ENCODE measurements around the gene CASP4.
"Not testable (repeated sequence)": the region's sequence is repeated elsewhere in the genome, so short reads cannot be mapped to it uniquely, and the experiment has no call there.

The CASP4 gene

DNA sequence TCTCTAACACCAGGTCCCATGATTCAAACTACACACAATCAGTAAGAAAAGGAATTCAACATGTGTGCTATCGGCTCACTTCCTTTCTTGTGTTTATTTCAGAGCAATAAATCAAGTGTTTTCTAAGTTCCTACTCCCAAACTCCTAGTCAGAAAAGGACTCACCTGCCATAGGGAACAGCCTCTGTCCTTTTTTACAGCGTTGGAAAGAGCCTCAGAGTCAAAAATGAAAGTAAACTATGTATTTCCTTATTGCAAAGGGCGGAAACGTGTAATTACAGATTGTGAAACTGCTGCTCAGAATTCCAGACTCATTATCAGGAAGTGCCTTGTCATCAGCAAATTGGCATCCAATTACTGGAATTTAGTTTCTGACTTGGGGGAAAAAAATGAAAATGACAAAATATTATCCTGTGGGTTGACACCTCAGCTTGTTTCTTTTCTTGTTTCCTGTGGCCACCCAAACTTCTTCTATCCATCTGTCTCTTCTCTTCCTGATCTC lies at the start of gene CASP4:
CASP4 (minus strand) TSS at position 220 of the 501 bp plus-strand sequence; CDS start at position 171, 49 bp downstream.
- H3K27ac Mint-ChIP-seq, result peak within 1 kb of the TSS; percentile 95
- peaks cover 21% of the 10 kb centered on the region for H3K9me3 Mint-ChIP-seq
- H3K27me3 Mint-ChIP-seq, result no peaks in the 10 kb centered on the region
- H3K4me3 Mint-ChIP-seq, result peak within 1 kb of the TSS; percentile 96
- H3K4me1 Mint-ChIP-seq (ENCODE audit: low read depth), result peaks cover 41% of the 10 kb centered on the region
- H3K36me3 Mint-ChIP-seq (ENCODE audit: low read depth), result peaks cover 39% of the 10 kb centered on the region

- Mint-ChIP-seq H3K4me3 (no peak overlapping the region), H3K27ac (no peak overlapping the region), H3K36me3 (ENCODE audit: low read depth) (no peaks in the 10 kb centered on the region), H3K9me3 (no peaks in the 10 kb centered on the region), H3K27me3 (no peaks in the 10 kb centered on the region), H3K4me1 (ENCODE audit: low read depth) (no peaks in the 10 kb centered on the region)
These were observed 39.1 kb upstream of the CASP4 start for GRCh38 chr11:105007463-105007862.

- no peaks in the 10 kb centered on the region for H3K36me3 Mint-ChIP-seq (ENCODE audit: low read depth)
These were observed 37.1 kb upstream of the CASP4 start for GRCh38 chr11:105005451-105005845.

GRCh38 chr11:105004021-105004420 lies 35.6 kb upstream of the CASP4 start:
- no peaks in the 10 kb centered on the region for H3K27me3 Mint-ChIP-seq

More at GRCh38 chr11:105005451-105005845, 37.1 kb upstream of the CASP4 start:
- H3K9me3 Mint-ChIP-seq, result no peaks in the 10 kb centered on the region
- no peaks in the 10 kb centered on the region for H3K27me3 Mint-ChIP-seq
- H3K4me1 Mint-ChIP-seq (ENCODE audit: low read depth), result peaks cover 5% of the 10 kb centered on the region
- H3K27ac Mint-ChIP-seq, result no peak overlapping the region
- H3K4me3 Mint-ChIP-seq, result no peak overlapping the region

DNA sequence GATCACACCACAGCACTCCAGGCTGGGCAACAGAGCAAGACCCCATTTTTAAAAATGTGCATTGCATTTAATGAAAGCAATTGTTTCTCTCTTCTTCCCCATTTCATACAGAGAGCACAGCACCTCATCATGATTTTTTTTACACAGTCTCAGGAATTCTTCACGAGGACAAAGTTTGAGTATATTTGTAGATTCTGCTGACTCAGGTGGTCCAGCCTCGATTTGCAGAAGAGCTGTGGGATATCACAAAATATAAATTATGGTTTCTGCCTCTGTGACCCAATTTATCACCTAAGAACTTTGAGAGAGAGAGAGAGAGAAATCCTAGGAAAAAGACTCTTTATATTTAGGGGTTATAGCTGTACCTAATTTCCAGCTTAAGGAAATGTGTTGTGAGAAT lies 34.8 kb upstream of the CASP4 start:
- peaks cover 5% of the 10 kb centered on the region for H3K4me1 Mint-ChIP-seq (ENCODE audit: low read depth)
- no peaks in the 10 kb centered on the region for H3K27me3 Mint-ChIP-seq
- no peaks in the 10 kb centered on the region for H3K36me3 Mint-ChIP-seq (ENCODE audit: low read depth)

More at GRCh38 chr11:105004021-105004420, 35.6 kb upstream of the CASP4 start:
- Mint-ChIP-seq H3K4me1 (ENCODE audit: low read depth) (peaks cover 5% of the 10 kb centered on the region), H3K4me3 (no peak overlapping the region), H3K27ac (no peak overlapping the region), H3K9me3 (no peaks in the 10 kb centered on the region), H3K36me3 (ENCODE audit: low read depth) (no peaks in the 10 kb centered on the region)

DNA sequence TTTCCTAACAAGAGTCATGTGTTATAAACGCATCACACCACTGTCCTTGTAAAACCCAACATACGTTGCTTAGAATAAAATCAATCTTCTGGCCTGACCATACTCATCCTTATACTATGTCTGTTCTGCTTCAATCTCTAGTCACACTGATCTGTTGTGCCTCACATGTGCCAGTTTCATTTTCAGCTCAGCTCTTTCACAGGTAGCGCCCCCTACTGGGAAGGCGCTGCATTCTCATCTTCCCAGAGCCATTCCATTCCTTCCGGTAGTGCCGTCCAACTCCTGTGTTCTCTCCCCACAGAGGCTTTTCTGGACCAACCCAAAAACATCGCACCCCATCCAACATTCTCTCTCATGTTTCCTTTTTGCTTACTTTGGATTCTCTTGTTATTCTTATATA lies 32.4 kb upstream of the CASP4 start:
- peak overlapping the region; percentile 9 for H3K27ac Mint-ChIP-seq
- no peaks in the 10 kb centered on the region for H3K27me3 Mint-ChIP-seq
- H3K36me3 Mint-ChIP-seq (ENCODE audit: low read depth), result no peaks in the 10 kb centered on the region
- H3K9me3 Mint-ChIP-seq, result no peaks in the 10 kb centered on the region
- H3K4me3 Mint-ChIP-seq, result no peak overlapping the region
- peaks cover 5% of the 10 kb centered on the region for H3K4me1 Mint-ChIP-seq (ENCODE audit: low read depth)

More for the DNA sequence above, 34.8 kb upstream of the CASP4 start:
- Mint-ChIP-seq H3K4me3 (no peak overlapping the region), H3K9me3 (no peaks in the 10 kb centered on the region), H3K27ac (no peak overlapping the region)

- no peaks in the 10 kb centered on the region for H3K36me3 Mint-ChIP-seq (ENCODE audit: low read depth)
- H3K4me3 Mint-ChIP-seq, result no peak overlapping the region
- peaks cover 5% of the 10 kb centered on the region for H3K4me1 Mint-ChIP-seq (ENCODE audit: low read depth)
- no peaks in the 10 kb centered on the region for H3K9me3 Mint-ChIP-seq
- H3K27me3 Mint-ChIP-seq, result no peaks in the 10 kb centered on the region
- H3K27ac Mint-ChIP-seq, result no peak overlapping the region
These were observed 31.8 kb upstream of the CASP4 start for GRCh38 chr11:105000167-105000566.

- H3K9me3 Mint-ChIP-seq, result no peaks in the 10 kb centered on the region
- no peak overlapping the region for H3K27ac Mint-ChIP-seq
- H3K4me1 Mint-ChIP-seq (ENCODE audit: low read depth), result peaks cover 5% of the 10 kb centered on the region
- H3K27me3 Mint-ChIP-seq, result no peaks in the 10 kb centered on the region
- no peaks in the 10 kb centered on the region for H3K36me3 Mint-ChIP-seq (ENCODE audit: low read depth)
- H3K4me3 Mint-ChIP-seq, result no peak overlapping the region
These were observed 31.3 kb upstream of the CASP4 start for GRCh38 chr11:104999721-105000120.

DNA sequence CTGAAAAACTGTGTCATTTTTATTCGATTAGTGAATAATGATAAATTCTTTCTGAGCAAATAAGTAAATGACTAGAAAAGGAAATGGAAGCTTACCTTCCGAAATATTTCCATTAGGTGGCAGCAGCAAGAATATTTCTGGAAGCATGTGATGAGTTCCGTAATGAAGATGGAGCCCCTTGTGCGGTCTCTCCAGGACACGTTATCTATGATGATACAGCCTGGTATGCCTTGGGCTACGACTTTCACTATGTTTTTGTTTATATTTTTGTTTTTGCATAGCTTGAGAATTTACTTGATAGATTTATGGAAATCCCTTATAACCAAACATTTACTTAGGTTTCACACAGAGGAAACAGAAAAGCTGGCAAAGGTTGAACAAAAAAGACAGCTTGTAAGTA lies 28.9 kb upstream of the CASP4 start:
- H3K9me3 Mint-ChIP-seq, result no peaks in the 10 kb centered on the region
- H3K4me3 Mint-ChIP-seq, result no peak overlapping the region
- no peaks in the 10 kb centered on the region for H3K27me3 Mint-ChIP-seq
- peaks cover 5% of the 10 kb centered on the region for H3K4me1 Mint-ChIP-seq (ENCODE audit: low read depth)
- H3K36me3 Mint-ChIP-seq (ENCODE audit: low read depth), result no peaks in the 10 kb centered on the region
- H3K27ac Mint-ChIP-seq, result no peak overlapping the region

DNA sequence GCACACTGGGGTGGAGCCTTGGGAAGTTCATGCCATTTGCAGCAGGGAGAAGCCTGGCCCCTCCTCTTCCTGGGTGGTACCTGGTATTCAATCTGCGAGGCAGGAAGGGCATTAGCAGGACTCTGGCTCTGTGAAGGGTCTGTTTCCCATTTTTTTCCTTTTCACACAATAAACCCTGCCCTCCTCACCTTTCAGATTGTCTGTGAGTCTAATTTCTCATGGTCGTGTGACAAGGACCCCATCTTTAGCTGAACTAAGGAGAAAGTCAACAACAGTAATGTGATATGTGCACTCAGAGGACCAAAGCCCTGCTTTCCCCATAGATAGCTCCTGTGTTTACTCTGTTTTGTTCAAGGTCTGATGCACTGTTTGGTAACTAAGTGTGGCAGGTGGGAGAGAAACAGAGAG lies 26.6 kb upstream of the CASP4 start:
- no peaks in the 10 kb centered on the region for H3K4me1 Mint-ChIP-seq (ENCODE audit: low read depth)
- no peaks in the 10 kb centered on the region for H3K9me3 Mint-ChIP-seq
- H3K27ac Mint-ChIP-seq, result no peak overlapping the region
- no peaks in the 10 kb centered on the region for H3K36me3 Mint-ChIP-seq (ENCODE audit: low read depth)
- H3K4me3 Mint-ChIP-seq, result no peak overlapping the region
- no peaks in the 10 kb centered on the region for H3K27me3 Mint-ChIP-seq

DNA sequence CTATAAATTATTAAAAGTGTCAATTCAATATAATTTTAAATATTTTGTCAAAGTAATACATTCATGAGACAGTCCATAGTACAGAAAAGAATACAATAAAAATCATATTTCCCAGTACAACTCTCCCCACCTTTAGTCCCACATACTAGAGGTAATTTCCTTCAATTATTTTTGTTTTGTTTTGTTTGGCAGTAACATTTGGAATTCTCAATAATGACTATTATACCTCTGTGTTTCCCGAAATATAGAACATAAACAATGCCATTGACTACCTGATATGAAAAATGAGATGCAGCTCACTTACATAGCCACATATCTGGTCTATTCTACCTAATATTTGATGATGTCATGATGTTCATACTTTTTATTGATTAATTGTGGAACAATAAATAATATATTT lies 24.4 kb upstream of the CASP4 start:
- Mint-ChIP-seq H3K36me3 (ENCODE audit: low read depth) (no peaks in the 10 kb centered on the region), H3K27me3 (no peaks in the 10 kb centered on the region), H3K9me3 (peaks cover 7% of the 10 kb centered on the region), H3K4me3 (no peak overlapping the region), H3K4me1 (ENCODE audit: low read depth) (no peaks in the 10 kb centered on the region), H3K27ac (no peak overlapping the region)

DNA sequence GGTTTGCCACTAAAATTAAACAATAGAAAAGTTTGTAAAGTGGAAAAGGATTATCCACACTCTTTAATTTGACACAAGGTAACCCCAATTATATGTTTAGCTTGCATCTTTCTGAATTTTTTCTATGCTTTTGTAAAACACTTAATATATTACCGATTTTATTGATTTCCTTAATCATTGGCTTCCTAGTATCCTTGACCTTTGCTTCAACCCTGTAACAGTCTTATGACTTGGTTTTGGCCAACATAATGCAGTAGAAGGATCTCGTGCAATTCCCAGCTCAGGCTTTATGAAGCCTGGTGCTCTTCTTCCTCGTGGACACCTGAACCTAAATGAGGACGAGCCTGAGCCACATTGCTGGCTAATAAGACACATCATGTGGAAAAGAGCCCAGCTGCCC lies 23.6 kb upstream of the CASP4 start:
- no peaks in the 10 kb centered on the region for H3K36me3 Mint-ChIP-seq (ENCODE audit: low read depth)

GRCh38 chr11:104984808-104985207 lies 16.4 kb upstream of the CASP4 start:
- H3K36me3 Mint-ChIP-seq (ENCODE audit: low read depth), result no peaks in the 10 kb centered on the region
- H3K4me3 Mint-ChIP-seq, result no peak overlapping the region

More for the DNA sequence above, 23.6 kb upstream of the CASP4 start:
- no peaks in the 10 kb centered on the region for H3K4me1 Mint-ChIP-seq (ENCODE audit: low read depth)
- no peak overlapping the region for H3K4me3 Mint-ChIP-seq
- H3K9me3 Mint-ChIP-seq, result peaks cover 10% of the 10 kb centered on the region
- no peak overlapping the region for H3K27ac Mint-ChIP-seq
- H3K27me3 Mint-ChIP-seq, result no peaks in the 10 kb centered on the region

DNA sequence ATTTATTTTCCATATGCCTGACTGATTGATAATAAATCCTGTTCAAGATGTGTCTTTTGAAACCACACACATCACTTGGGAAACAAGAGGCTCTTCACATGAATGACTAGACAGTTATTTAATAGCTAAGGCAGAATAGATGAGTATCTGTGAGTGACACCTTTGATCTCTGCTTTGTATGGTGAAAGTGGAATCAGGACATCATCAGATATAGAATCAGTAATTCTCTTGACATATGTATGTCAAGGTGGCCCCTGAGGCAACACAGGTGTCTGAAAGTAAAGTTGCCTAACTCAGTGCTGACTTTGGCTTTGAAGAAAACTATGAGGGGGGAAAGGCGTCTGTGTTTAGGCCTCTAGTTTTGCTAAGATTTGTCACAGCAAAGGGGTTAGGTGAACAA lies 11.5 kb upstream of the CASP4 start:
- no peak overlapping the region for H3K4me3 Mint-ChIP-seq
- H3K36me3 Mint-ChIP-seq (ENCODE audit: low read depth), result no peaks in the 10 kb centered on the region
- no peak overlapping the region for H3K27ac Mint-ChIP-seq
- H3K9me3 Mint-ChIP-seq, result peaks cover 4% of the 10 kb centered on the region
- H3K4me1 Mint-ChIP-seq (ENCODE audit: low read depth), result no peaks in the 10 kb centered on the region
- H3K27me3 Mint-ChIP-seq, result no peaks in the 10 kb centered on the region

More at GRCh38 chr11:104984808-104985207, 16.4 kb upstream of the CASP4 start:
- no peak overlapping the region for H3K27ac Mint-ChIP-seq
- no peaks in the 10 kb centered on the region for H3K27me3 Mint-ChIP-seq
- H3K4me1 Mint-ChIP-seq (ENCODE audit: low read depth), result no peaks in the 10 kb centered on the region
- H3K9me3 Mint-ChIP-seq, result peaks cover 10% of the 10 kb centered on the region

DNA sequence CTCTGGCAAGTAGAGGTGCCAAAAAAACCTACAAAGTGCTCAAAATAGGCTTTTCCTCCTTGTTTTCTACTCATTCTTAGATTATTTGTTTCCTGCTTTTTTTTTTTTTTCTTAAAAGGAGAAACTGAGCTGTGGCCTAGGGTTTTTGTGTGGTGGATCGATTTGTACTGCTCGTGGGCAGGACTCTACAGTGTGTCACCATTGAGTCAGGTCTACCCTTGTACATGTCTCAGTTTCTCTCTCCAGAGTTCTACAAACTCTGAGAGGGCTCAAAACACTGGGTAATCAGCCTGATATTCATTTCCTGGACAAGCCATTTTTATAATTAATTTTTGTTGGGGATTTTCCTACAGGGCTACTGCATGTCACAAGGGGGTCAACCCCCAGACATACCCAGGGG lies 5.2 kb upstream of the CASP4 start:
- no peak overlapping the region for H3K4me3 Mint-ChIP-seq
- H3K36me3 Mint-ChIP-seq (ENCODE audit: low read depth), result peaks cover 11% of the 10 kb centered on the region
- no peak overlapping the region for H3K27ac Mint-ChIP-seq
- peaks cover 3% of the 10 kb centered on the region for H3K4me1 Mint-ChIP-seq (ENCODE audit: low read depth)
- H3K27me3 Mint-ChIP-seq, result no peaks in the 10 kb centered on the region
- H3K9me3 Mint-ChIP-seq, result peaks cover 30% of the 10 kb centered on the region

DNA sequence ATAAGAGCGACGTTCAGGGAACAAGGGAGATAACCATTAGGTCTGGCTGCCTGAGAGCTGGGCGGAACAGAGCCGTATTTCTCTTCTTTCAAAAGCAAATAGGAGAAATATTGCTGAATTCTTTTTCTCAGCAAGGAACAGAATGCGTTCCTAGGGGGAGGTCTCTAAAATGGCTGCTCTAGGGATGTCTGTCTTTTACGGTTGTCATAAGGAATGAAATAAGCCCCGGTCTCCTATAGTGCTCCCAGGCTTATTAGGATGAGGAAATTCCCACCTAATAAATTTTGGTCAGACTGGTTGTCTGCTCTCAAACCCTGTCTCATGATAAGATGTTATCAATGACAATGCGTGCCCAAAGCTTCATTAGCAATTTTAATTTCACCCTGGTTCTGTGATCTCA lies 4.5 kb upstream of the CASP4 start:
- peaks cover 11% of the 10 kb centered on the region for H3K36me3 Mint-ChIP-seq (ENCODE audit: low read depth)
- H3K27ac Mint-ChIP-seq, H3K4me3 Mint-ChIP-seq: not testable (repeated sequence)

More for the DNA sequence above, 4.5 kb upstream of the CASP4 start:
- H3K4me1 Mint-ChIP-seq (ENCODE audit: low read depth); H3K27me3 Mint-ChIP-seq: not testable (repeated sequence)
- peaks cover 30% of the 10 kb centered on the region for H3K9me3 Mint-ChIP-seq
